Common myeloid progenitor, CD34-positive (primary cell): Measurements from ENCODE around the gene SRD5A2.
A peak's percentile ranks its signal among the peaks of the same experiment; 100 is the strongest.

Experiments used
- CTCF ChIA-PET: fragments of 350-600 bp; sonication (Branson Sonifier 250); formaldehyde crosslinking; loops from one replicate; lab custom pipeline; 2021; ENCODE audit warnings: antibody characterized with exemption; lab: Charles Lee
- POLR2A ChIA-PET: fragments of 350-600 bp; sonication (Branson Sonifier 250); formaldehyde crosslinking; loops from one replicate; lab custom pipeline; 2021; ENCODE audit warnings: antibody characterized with exemption; lab: Charles Lee
- DNase-seq, 3 donors: peaks; one replicate each; pipeline versions ENCODE4 v3.0.0 to v3.0.0-alpha.2; 2013
- H3K27ac ChIP-seq, 2 experiments: 1 replicate in 1 of 2; 2 replicates in 1 of 2; pipeline ENCODE4 v1.7.0; 2013; ENCODE audit warnings: inconsistent platforms in 2 of 2, low read length in 2 of 2, mild to moderate bottlenecking in 2 of 2, low read depth in 1 of 2, moderate library complexity in 1 of 2; ENCODE audit not compliant: severe bottlenecking in 2 of 2, insufficient read depth in 1 of 2, poor library complexity in 1 of 2
- H3K27me3 ChIP-seq, 5 experiments: replicated peaks in 2 of 5; 1 replicate in 3 of 5; 2 replicates in 2 of 5; pipeline versions ENCODE4 v1.6.1 to v1.7.0; 2013; ENCODE audit warnings: low read length in 4 of 5, mild to moderate bottlenecking in 2 of 5, moderate library complexity in 2 of 5, inconsistent platforms in 1 of 5; ENCODE audit not compliant: insufficient read depth in 5 of 5, control insufficient read depth in 4 of 5
- H3K36me3 ChIP-seq, 4 experiments: 1 replicate in 2 of 4; 2 replicates in 2 of 4; pipeline versions ENCODE4 v1.6.1 to v1.7.0; 2013; ENCODE audit warnings: low read length in 3 of 4, control low read depth in 1 of 4, mild to moderate bottlenecking in 1 of 4; ENCODE audit not compliant: control insufficient read depth in 4 of 4, insufficient read depth in 4 of 4
- H3K4me1 ChIP-seq, 4 experiments: 1 replicate in 3 of 4; 2 replicates in 1 of 4; pipeline versions ENCODE4 v1.6.1 to v1.7.1; 2013; ENCODE audit warnings: low read length in 3 of 4, mild to moderate bottlenecking in 3 of 4, control low read depth in 1 of 4, inconsistent platforms in 1 of 4, moderate library complexity in 1 of 4; ENCODE audit not compliant: control insufficient read depth in 4 of 4, insufficient read depth in 4 of 4; ENCODE audit errors: control extremely low read depth in 1 of 4
- H3K4me3 ChIP-seq, 7 experiments: 1 replicate in 4 of 7; 2 replicates in 3 of 7; pipeline versions ENCODE4 v1.5.1 to v1.7.0; 2013; ENCODE audit warnings: mild to moderate bottlenecking in 7 of 7, low read length in 6 of 7, moderate library complexity in 6 of 7, inconsistent platforms in 2 of 7, low read depth in 2 of 7, control low read depth in 1 of 7; ENCODE audit not compliant: insufficient read depth in 4 of 7, control insufficient read depth in 1 of 7; ENCODE audit errors: extremely low read depth in 1 of 7
- H3K9me3 ChIP-seq, 5 experiments: 1 replicate in 4 of 5; 2 replicates in 1 of 5; pipeline versions ENCODE4 v1.6.1 to v1.7.1; 2013; ENCODE audit warnings: low read length in 4 of 5, mild to moderate bottlenecking in 2 of 5, inconsistent platforms in 1 of 5, low read depth in 1 of 5, moderate library complexity in 1 of 5; ENCODE audit not compliant: control insufficient read depth in 4 of 5, insufficient read depth in 2 of 5; ENCODE audit errors: control extremely low read depth in 1 of 5
- WGBS: methylation state at CpG from one replicate; pipeline ENCODE4 v1.1.5; 2013; ENCODE audit not compliant: insufficient coverage; 5-methylcytosine and 5-hydroxymethylcytosine counted together

The SRD5A2 gene

DNA sequence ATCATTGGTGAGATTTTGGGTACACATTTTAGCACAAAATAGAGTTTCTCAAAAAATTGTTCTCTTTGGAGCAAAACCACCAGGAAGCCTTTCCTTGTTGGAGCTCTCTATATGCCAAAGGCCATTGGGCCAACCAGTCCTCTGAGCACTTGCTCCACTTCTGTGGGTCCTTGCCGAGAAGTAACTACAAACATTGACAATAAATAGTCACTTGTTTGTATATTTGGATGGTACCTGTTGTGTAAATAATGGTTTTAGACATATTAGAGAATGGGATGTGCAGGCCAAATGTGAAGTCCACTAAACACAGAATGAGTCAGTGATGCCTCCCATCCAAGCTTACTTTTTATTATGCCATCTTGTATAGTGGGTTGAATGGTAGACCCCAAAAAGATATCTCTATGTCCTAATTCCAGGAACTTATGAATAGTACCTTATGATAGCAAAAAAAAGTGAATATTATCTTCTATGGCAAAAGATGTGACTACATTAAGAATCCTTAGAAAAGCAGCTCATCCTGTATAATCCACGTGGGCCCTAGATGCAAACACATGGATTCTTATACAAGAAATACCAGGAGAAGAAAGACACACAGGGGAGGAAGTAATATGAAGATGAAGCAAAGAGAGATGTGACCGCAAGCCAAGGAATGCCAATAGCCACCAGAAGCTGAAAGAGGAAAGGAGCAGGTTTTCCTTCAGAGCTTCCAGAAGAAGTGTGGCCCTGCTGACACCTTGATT, 24.6 kb downstream of the SRD5A2 start:
- no peak for DNase-seq
- H3K9me3 ChIP-seq = peaks cover 0 to 19% (median 5%) of the 10 kb centered on the region in 5 experiments
- no peak overlapping the region for H3K4me3 ChIP-seq
- H3K4me1 ChIP-seq = no peaks in the 10 kb centered on the region
- H3K27ac ChIP-seq = no peak overlapping the region
- ChIA-PET POLR2A (no interaction called here), CTCF (no interaction called here)
- peaks cover 0 to 3% (median 0%) of the 10 kb centered on the region in 5 experiments for H3K27me3 ChIP-seq
- 100% methylated on average over 1 of the region's 3 CpGs for WGBS
- H3K36me3 ChIP-seq = no peaks in the 10 kb centered on the region

DNA sequence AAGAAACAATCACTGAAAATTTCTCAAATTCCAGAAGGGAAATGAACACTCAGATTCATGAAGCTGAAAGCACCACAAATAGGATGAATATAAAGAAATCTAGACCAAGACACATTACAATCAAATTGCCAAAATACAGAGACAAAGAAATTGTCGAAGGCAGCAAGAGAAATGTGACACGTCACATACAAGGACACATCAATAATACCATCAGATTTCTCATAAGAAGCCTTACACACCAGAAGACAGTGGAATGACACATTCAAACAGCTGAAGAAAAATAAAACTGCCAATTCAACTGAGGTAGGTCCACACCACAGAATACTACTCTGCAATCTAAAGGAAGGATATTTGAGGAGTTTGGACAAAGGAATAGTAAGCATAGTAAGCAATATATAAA, 27.4 kb downstream of the SRD5A2 start:
- Histone ChIP-seq H3K9me3 (peaks cover 0 to 19% (median 5%) of the 10 kb centered on the region in 5 experiments), H3K27me3 (no peaks in the 10 kb centered on the region), H3K27ac (no peak overlapping the region), H3K36me3 (no peaks in the 10 kb centered on the region), H3K4me3 (no peak overlapping the region), H3K4me1 (no peaks in the 10 kb centered on the region)
- ChIA-PET POLR2A (no interaction called here), CTCF (no interaction called here)
- DNase-seq = no peak
- WGBS = no CpG with 5 or more reads among the region's 2 CpGs

DNA sequence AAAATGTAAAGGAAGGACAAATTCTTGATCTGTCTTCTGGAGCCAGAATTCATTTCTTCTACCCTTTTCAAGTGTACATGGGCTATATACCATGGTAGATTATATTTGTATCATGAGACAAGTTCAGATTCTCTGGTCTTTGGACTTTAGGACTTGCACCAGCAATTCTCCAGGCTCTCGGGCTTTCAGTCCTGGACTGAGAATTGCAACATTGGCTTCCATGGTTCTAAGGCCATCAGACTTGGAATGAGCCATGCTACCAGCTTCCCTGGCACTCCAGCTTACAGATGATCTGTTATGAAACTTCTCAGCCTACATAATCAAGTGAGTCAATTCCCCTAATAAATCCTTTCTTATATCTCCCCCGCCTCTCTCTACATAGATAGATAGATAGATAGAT, 33.3 kb downstream of the SRD5A2 start:
- no peak for DNase-seq
- Histone ChIP-seq H3K4me1 (no peaks in the 10 kb centered on the region), H3K27ac (no peak overlapping the region), H3K9me3 (peaks cover 0 to 11% (median 0%) of the 10 kb centered on the region in 5 experiments), H3K36me3 (no peaks in the 10 kb centered on the region), H3K27me3 (no peaks in the 10 kb centered on the region), H3K4me3 (no peak overlapping the region)
- POLR2A ChIA-PET = no interaction called here
- CTCF ChIA-PET = no interaction called here
- WGBS = 71% methylated on average over 1 of the region's 2 CpGs

DNA sequence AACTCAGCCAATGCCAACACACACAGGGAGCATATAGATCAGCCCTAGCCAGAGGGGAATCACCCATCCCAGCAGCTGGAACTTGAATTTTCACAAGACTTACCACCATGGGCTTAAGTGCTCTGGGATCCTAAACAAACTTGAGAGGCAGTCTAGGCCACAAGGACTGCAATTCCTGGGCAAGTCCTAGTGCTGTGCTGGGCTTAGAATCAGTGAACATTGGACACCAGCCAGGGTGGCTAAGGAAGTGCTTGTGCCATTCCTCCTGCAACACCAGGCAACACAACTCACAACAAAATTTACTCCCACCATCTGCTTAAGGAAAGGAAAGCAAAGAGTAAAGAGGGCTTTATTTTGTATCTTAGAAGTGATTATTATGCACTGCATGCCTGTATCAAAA, 38.9 kb downstream of the SRD5A2 start:
- H3K27ac ChIP-seq = no peak overlapping the region
- CTCF ChIA-PET = no interaction called here
- no peaks in the 10 kb centered on the region for H3K4me1 ChIP-seq
- POLR2A ChIA-PET = no interaction called here
- no peak overlapping the region for H3K4me3 ChIP-seq
- H3K27me3 ChIP-seq = peaks cover 0 to 4% (median 0%) of the 10 kb centered on the region in 5 experiments
- H3K36me3 ChIP-seq = no peaks in the 10 kb centered on the region
- DNase-seq = no peak
- peaks cover 0 to 6% (median 2%) of the 10 kb centered on the region in 5 experiments for H3K9me3 ChIP-seq

DNA sequence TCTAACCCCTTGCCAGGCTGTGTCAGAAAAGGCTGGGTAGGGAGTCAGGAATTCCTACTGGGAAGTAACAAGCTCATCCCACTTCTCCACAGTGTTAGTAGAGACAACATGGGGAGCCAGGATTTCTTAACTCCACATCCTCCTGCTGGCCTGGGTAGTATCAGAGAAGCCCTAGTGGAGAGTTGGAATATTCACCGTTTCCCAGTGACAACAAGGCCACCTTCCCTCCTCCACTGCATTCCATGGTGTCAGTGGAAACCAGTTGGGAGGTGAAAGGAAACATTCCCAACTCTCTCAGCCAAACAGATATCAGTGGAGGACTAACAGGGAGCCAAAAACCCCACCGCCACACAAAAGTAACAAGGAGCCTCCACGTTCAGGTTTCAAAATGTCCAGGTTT, 41.2 kb downstream of the SRD5A2 start:
- Histone ChIP-seq H3K27ac (no peak overlapping the region), H3K27me3 (peaks cover 0 to 4% (median 0%) of the 10 kb centered on the region in 5 experiments), H3K9me3 (peaks cover 0 to 6% (median 2%) of the 10 kb centered on the region in 5 experiments), H3K4me1 (no peaks in the 10 kb centered on the region), H3K4me3 (no peak overlapping the region), H3K36me3 (no peaks in the 10 kb centered on the region)
- POLR2A ChIA-PET = no interaction called here
- no CpG with 5 or more reads among the region's 3 CpGs for WGBS
- DNase-seq = no peak
- CTCF ChIA-PET = no interaction called here

DNA sequence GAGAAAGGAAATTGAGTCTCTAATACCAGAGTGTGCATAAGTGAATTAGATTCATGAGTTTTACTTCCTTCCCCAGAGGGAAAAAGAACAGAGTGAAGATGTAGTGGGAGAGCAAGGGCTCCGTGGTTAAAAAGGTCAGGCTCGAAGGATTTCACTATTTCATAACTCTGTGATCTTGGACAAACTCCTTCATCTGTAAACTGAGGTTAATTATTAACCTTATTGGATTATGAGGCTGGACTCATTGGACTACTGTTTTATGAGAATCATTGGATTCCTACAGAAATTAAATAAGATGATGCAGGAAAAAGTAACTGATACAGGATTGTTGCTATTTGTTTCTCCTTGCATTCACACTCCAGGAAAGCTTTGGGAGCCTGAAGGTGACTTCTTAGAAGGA, 45.0 kb downstream of the SRD5A2 start:
- ChIA-PET CTCF (interaction anchor here (1.0 kb wide), 1 partner anchor 10 kb away, joined by 3 read pairs; no protein-coding TSS in a partner anchor), POLR2A (no interaction called here)
- no CpG with 5 or more reads among the region's 2 CpGs for WGBS

DNA sequence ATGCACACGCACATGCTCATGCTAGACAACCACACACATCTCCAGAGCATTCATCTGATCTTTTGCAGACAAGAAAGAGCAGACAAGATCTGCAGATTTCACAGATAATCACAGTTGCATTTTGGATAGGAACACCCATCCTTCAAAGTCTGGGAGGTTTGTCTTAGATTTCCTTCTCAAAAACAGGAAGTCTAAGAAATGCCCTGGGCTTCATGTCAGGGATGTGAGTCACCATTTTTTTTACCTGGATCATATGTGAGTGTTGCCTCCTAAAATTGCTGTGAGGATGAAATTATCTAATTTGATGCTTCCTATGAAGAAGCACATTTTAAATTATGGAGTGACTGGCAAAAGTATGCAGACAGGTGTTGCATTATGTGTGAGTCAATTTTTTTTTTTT, 46.1 kb downstream of the SRD5A2 start:
- peak in 1 of 3 donors; percentile 3 for DNase-seq
- WGBS = 88% methylated on average over 1 of the region's 1 CpG
- Histone ChIP-seq H3K4me1 (no peaks in the 10 kb centered on the region), H3K27me3 (peaks cover 0 to 8% (median 0%) of the 10 kb centered on the region in 5 experiments), H3K36me3 (no peaks in the 10 kb centered on the region), H3K4me3 (no peak overlapping the region), H3K9me3 (no peaks in the 10 kb centered on the region), H3K27ac (no peak overlapping the region)
- POLR2A ChIA-PET = no interaction called here
- CTCF ChIA-PET = no interaction called here

More for the DNA sequence above, 45.0 kb downstream of the SRD5A2 start:
- no peaks in the 10 kb centered on the region for H3K4me1 ChIP-seq
- no peaks in the 10 kb centered on the region for H3K9me3 ChIP-seq
- H3K36me3 ChIP-seq = no peaks in the 10 kb centered on the region
- H3K4me3 ChIP-seq = no peak overlapping the region
- peaks cover 0 to 8% (median 2%) of the 10 kb centered on the region in 5 experiments for H3K27me3 ChIP-seq
- DNase-seq = no peak
- no peak overlapping the region for H3K27ac ChIP-seq
